Rectal smooth muscle tissue (tissue), 1 donor: ENCODE results near the gene RPAP2.

Experiments
- H3K27ac ChIP-seq: one replicate; pipeline ENCODE4 v1.7.0; 2013; ENCODE audit warnings: low read depth, low read length, inconsistent platforms
- H3K27me3 ChIP-seq: one replicate; pipeline ENCODE4 v1.7.0; 2013; ENCODE audit warnings: low read length; ENCODE audit not compliant: control insufficient read depth, insufficient read depth
- H3K36me3 ChIP-seq: one replicate; pipeline ENCODE4 v1.7.0; 2013; ENCODE audit warnings: low read length; ENCODE audit not compliant: control insufficient read depth, insufficient read depth
- H3K4me1 ChIP-seq: one replicate; pipeline ENCODE4 v1.7.0; 2013; ENCODE audit warnings: low read length; ENCODE audit not compliant: control insufficient read depth, insufficient read depth
- H3K4me3 ChIP-seq: one replicate; pipeline ENCODE4 v1.7.0; 2013; ENCODE audit warnings: low read length
- H3K9ac ChIP-seq: one replicate; pipeline ENCODE4 v1.7.0; 2013; ENCODE audit warnings: low read length

The RPAP2 gene

DNA sequence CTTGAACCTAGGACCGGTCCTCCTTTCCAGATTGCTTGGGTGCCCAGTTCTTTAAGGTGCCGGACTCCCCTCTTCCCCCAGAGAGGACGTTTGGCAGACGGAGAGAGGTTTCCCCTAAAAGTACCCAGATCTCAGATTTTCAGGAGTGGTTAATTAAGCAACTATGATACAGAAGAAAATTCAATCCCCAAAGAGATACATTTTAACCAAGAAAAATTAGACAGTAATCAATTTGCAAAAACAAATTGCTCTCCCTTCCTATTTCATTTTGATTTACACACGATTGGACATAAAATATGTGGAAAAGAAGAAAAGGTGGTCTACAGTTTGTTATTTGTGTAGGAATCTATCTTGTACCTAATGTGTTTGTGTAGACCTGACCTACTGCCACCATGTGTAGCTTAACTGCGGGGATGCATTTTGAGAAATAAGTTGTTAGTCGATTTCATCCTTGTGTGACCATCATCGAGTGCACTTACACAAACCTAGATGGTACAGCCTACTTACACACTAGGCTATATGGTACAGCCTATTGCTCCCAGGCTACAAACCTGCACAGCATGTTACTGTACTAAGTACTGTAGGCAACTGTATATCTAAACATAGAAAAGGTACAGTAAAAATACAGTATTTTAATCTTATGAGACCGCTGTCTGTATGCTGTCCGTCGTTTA, 755 bp downstream of the RPAP2 start:
- H3K27me3 ChIP-seq = no peaks in the 10 kb centered on the region
- peak overlapping the region; percentile 84 for H3K9ac ChIP-seq
- H3K36me3 ChIP-seq = no peaks in the 10 kb centered on the region
- peak overlapping the region; percentile 90 for H3K4me3 ChIP-seq
- peak overlapping the region; percentile 91 for H3K27ac ChIP-seq
- H3K4me1 ChIP-seq = peaks cover 9% of the 10 kb centered on the region

DNA sequence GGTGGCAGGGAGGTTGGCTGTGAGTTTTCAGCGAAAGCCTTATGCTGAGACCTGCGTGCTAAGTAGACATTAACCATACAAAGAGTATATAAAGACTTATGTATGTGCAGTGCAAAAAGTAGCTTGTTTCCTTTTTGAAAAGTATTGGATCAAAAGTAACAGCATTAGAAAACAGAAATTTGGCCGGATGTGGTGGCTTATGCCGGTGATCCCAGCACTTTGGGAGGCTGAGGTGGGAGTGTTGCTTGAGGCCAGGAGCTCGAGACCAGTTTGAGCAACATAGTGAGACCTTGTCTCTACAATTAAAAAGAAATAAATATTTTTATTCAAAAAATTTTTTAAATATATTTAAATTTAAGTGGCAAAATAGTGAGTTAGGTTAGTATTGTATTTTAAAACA, 2.2 kb downstream of the RPAP2 start:
- H3K4me1 ChIP-seq = peaks cover 9% of the 10 kb centered on the region
- H3K27me3 ChIP-seq = no peaks in the 10 kb centered on the region
- no peak overlapping the region for H3K9ac ChIP-seq
- H3K4me3 ChIP-seq = no peak overlapping the region
- no peak overlapping the region for H3K27ac ChIP-seq
- H3K36me3 ChIP-seq = no peaks in the 10 kb centered on the region

DNA sequence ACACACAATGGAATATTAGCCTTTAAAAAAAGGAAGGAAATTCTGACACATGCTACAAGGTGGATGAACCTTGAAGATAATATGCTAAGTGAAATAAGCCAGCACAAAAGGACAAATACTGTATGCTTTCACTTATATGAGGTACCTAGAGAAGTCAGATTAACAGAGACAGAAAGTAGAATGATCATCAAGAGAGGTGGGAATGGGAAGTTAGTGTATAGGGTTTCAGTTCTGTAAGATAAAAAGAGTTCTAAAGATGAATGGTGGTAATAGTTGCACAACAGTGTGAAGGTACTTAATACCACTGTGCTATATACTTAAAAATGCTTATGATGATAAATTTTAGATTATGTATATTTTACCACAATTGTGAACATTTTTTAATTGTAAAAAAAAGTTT, 7.2 kb downstream of the RPAP2 start:
- no peaks in the 10 kb centered on the region for H3K27me3 ChIP-seq
- no peaks in the 10 kb centered on the region for H3K36me3 ChIP-seq
- no peaks in the 10 kb centered on the region for H3K4me1 ChIP-seq
- H3K4me3 ChIP-seq = no peak overlapping the region
- no peak overlapping the region for H3K9ac ChIP-seq
- H3K27ac ChIP-seq = no peak overlapping the region

DNA sequence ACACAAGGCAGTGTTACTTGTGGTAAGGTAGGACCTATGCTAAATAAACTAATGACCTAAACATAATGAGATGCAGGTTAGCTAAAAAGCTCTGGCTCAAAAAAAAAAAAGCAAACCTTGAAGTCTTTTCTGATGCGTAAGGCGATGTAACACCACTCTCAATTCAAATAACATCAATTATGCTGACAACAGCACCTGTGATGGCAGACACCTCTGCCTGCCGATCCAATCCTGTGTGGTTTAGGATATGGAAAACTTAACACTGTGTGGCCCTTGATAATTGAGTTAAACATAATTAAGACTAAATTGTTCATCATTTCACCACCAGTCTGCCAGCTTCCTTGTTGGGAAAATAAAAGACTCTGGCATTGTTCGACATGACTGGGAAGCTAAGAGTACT, 9.1 kb downstream of the RPAP2 start:
- H3K4me1 ChIP-seq = no peaks in the 10 kb centered on the region
- H3K36me3 ChIP-seq = no peaks in the 10 kb centered on the region
- no peak overlapping the region for H3K9ac ChIP-seq

DNA sequence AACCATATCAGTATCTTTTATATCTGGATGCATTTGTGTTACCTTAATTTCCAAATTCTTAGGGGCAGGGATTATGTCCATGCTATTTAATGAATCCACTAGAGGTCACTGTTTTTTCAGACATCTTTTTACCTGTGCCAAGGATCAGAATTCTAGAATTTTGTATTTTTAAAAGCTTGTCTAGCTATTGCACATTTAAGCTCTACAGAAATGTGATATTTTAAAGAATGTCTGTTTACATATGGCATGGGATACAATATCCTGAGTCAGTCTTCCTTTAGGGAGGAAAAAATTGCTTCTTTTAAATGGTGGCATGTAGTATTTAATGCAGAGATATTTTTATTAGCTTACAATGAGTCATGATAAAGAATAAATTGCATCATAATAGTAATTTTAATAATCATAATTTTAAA, 11.3 kb downstream of the RPAP2 start:
- H3K36me3 ChIP-seq = no peaks in the 10 kb centered on the region
- no peak overlapping the region for H3K4me3 ChIP-seq
- H3K9ac ChIP-seq = no peak overlapping the region

More for the DNA sequence above, 9.1 kb downstream of the RPAP2 start:
- no peak overlapping the region for H3K27ac ChIP-seq
- H3K27me3 ChIP-seq = no peaks in the 10 kb centered on the region
- no peak overlapping the region for H3K4me3 ChIP-seq

DNA sequence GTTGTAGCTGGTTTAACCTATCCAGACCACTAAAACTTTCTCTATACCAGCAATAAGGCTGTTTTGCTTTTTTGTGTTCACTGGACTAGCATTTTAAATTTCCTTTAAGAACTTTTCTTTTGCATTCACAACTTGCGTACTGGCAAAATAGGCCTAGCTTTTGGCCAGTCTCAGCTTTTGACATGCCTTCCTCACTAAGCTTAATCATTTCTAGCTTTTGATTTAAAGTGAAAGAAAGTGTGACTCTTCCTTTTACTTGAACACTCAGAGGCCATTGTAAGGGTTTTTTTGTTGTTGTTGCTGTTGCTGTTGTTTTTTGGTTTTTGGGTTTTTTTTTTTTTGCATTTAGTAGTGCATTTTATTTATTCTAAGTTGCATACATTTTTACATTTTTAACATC, 15.2 kb downstream of the RPAP2 start:
- no peak overlapping the region for H3K4me3 ChIP-seq
- H3K36me3 ChIP-seq = no peaks in the 10 kb centered on the region
- no peaks in the 10 kb centered on the region for H3K4me1 ChIP-seq
- no peak overlapping the region for H3K9ac ChIP-seq
- H3K27ac ChIP-seq = no peak overlapping the region
- no peaks in the 10 kb centered on the region for H3K27me3 ChIP-seq

More for the DNA sequence above, 11.3 kb downstream of the RPAP2 start:
- Histone ChIP-seq H3K27ac (no peak overlapping the region), H3K4me1 (no peaks in the 10 kb centered on the region), H3K27me3 (no peaks in the 10 kb centered on the region)

DNA sequence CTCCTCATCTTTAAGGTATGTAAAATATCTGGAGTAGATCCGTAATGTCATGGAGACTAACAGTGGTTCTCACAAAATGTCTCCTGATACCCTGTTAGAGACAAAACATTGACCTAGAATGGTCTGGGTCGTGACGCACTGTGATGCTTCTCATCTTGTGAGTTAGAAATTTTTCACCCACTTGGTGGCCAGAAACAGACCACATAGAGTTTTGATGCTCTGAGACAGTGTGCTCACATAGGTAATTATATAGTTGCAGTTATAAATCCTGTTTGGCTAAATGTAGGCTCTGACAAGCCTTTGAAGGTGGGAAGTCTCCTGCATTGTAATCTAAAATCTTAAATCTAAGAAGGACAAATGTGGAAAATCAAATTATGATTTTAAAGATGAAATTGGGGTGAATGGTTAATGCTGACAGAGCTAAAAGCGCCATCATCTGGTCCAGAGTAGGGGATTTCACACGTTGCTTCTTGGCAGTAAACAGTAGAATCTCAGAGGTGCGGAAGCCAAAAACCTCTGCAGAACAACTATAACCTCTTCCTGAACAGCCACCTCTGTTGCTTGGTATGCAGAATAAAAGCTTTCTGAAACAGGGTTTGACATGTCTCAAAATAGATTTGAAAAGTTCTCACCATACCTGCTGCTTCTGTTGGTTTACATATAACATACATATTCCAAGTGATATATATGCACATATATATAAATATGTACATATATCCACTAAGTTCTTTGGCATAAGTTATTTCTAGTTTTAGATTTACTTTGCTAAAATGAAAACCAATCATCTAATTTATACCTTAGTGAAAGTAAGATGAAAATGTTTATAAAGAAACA, 17.1 kb downstream of the RPAP2 start:
- Histone ChIP-seq H3K27ac (no peak overlapping the region), H3K4me3 (no peak overlapping the region), H3K4me1 (no peaks in the 10 kb centered on the region), H3K36me3 (no peaks in the 10 kb centered on the region), H3K9ac (no peak overlapping the region), H3K27me3 (no peaks in the 10 kb centered on the region)

DNA sequence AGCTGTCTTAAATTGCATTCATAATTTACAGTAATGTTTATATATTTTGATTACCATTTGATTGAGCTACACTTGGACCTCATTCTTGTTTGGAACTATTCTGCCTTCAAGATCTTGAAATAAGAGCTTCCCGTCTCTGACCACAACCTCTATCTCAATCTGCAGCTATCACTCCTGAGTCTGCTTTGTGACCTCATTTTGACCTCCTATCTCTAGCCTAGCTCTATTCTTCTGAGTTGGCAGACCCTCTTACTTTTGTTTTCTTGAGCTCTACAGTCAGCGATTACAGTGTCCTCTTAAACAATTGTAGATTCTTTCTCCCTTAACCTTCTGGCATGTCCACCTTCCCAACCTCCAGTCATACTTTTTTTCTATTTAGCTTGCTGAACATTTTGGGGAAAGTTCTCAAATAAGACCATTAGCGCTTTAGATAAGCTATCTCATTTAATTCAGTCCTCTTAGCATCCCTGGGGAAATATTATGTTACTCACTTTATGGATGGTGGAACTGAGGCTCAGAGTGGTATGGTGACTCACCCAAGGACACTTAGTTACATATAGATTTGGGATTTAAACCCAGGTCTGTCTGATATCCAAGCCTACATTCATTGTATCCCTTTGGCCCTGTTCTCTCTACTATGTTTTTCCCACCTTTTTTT, 19.1 kb downstream of the RPAP2 start:
- H3K27ac ChIP-seq = no peak overlapping the region
- no peaks in the 10 kb centered on the region for H3K4me1 ChIP-seq
- no peak overlapping the region for H3K9ac ChIP-seq
- H3K4me3 ChIP-seq = no peak overlapping the region
- no peaks in the 10 kb centered on the region for H3K27me3 ChIP-seq
- H3K36me3 ChIP-seq = no peaks in the 10 kb centered on the region

DNA sequence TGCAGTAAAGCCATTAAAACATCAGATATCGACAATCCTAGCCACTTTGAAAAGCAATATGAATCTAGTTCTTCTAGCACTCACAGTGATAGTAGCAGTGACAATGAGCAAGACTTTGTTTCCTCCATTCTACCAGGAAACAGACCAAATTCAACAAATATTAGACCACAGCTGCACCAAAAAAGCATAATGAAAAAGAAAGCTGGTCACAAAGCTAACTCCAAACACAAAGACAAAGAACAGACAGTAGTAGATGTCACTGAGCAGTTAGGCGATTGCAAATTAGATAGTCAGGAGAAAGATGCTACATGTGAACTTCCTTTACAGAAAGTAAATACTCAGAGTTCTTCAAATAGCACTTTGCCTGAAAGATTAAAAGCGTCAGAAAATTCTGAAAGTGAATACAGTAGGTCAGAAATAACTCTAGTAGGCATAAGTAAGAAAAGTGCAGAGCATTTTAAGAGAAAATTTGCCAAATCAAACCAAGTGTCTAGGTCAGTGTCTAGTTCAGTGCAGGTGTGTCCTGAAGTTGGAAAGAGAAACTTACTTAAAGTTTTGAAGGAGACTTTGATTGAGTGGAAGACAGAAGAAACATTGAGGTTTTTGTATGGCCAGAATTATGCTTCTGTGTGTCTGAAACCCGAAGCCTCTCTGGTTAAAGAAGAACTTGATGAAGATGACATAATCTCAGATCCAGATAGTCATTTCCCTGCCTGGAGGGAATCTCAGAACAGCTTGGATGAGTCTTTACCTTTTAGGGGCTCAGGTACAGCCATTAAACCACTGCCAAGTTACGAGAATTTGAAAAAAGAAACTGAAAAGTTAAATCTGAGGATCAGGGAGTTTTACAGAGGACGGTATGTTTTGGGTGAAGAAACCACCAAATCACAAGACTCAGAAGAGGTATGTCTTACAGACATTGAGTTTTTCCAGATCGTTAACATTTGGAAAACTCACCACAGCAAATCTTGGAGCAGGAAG, 24.9 kb downstream of the RPAP2 start:
- Histone ChIP-seq H3K36me3 (no peaks in the 10 kb centered on the region), H3K27ac (no peak overlapping the region), H3K4me1 (no peaks in the 10 kb centered on the region), H3K9ac (no peak overlapping the region), H3K27me3 (no peaks in the 10 kb centered on the region), H3K4me3 (no peak overlapping the region)

DNA sequence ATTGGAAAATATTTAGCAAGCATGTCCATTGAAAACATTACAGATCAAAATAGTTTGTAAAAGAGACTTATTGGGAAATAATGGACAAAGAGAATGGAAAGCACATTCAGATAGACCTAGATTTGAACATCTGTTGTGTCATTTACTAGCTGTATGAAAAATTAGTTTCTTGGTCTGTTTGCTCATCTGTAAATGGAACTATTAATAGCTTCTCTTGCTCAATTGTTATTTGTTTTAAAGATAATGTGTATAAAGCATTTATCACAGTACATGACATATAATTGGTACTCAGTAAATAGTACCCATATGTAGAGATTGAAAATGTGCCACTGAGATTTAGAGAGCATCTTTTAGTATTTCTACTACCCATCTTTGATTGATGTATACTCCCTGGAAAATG, 25.9 kb downstream of the RPAP2 start:
- H3K4me3 ChIP-seq = no peak overlapping the region
- no peaks in the 10 kb centered on the region for H3K27me3 ChIP-seq
- H3K9ac ChIP-seq = no peak overlapping the region
- no peaks in the 10 kb centered on the region for H3K4me1 ChIP-seq
- H3K27ac ChIP-seq = no peak overlapping the region
- H3K36me3 ChIP-seq = peaks cover 3% of the 10 kb centered on the region

DNA sequence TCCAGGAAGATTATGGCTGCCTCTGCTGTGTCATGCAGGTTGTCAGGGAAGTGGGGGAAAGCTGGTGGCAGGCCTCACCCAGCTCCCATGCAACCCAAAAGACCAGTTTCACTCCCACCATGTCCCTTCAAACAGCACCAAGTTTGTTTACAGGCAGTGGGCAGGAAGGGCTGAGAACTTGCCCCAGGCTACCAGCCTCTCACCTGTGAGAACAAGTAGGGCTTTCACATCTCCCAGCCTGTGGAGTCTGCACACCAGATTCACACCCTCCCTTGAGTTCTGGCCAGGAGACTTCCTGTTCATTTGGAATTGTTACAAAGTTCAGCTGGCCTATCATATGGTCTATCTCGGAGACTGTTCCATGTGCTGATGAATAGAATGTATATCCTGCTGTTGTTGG, 27.8 kb downstream of the RPAP2 start:
- H3K27ac ChIP-seq = no peak overlapping the region
- H3K4me3 ChIP-seq = no peak overlapping the region
- H3K9ac ChIP-seq = no peak overlapping the region
- no peaks in the 10 kb centered on the region for H3K4me1 ChIP-seq
- peaks cover 3% of the 10 kb centered on the region for H3K36me3 ChIP-seq
- no peaks in the 10 kb centered on the region for H3K27me3 ChIP-seq

DNA sequence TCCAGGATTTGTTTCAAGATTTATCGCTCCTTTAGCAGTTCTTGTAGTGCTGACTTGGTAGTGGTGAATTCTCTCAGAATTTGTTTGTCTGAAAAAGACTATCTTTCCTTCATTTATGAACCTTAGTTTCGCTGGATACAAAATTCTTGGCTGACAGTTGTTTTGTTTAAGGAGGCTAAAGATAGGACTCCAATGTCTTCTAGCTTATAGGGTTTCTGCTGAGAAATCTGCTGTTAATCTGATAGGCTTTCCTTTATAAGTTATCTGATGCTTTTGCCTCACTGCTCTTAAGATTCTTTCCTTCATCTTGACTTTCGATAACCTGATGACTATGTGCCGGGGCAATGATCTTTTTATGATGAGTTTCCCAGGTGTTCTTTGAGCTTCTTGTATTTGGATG, 28.9 kb downstream of the RPAP2 start:
- no peaks in the 10 kb centered on the region for H3K27me3 ChIP-seq
- no peak overlapping the region for H3K9ac ChIP-seq
- peaks cover 3% of the 10 kb centered on the region for H3K36me3 ChIP-seq
- no peak overlapping the region for H3K27ac ChIP-seq
- H3K4me1 ChIP-seq = no peaks in the 10 kb centered on the region
- no peak overlapping the region for H3K4me3 ChIP-seq
